Epithelial cell of proximal tubule (primary cell): ENCODE data around the gene LRRC43. TPM values are rescaled to one million over a fixed set of nuclear protein-coding genes. Genes with fewer than 3 reads are reported as not detected.
A peak's percentile ranks its signal among the peaks of the same experiment; 100 is the strongest.

Experiments used
- DNase-seq: peaks from one replicate; pipeline ENCODE4 v3.0.0-alpha.2; 2011; ENCODE audit warnings: low read depth
- H3K4me3 ChIP-seq: 2 replicates; pipeline ENCODE4 v1.5.1; 2011; ENCODE audit warnings: low read depth, mild to moderate bottlenecking, low read length
- total RNA-seq: library from RNA; depleted of rRNA; stranded (reverse); fragments of >200 nt; gene quantifications from 2 replicates; pipeline ENCODE4 v1.2.3, GENCODE V29; 2015
- TF ChIP-seq, protein P1 (sequence below): conservative IDR thresholded peaks from 2 replicates; pipeline ENCODE4 v1.5.1; 2012; ENCODE audit warnings: low read depth, mild to moderate bottlenecking, low read length

LRRC43 gene
- total RNA-seq, 1 donor from 2014 or later, result not detected

DNA sequence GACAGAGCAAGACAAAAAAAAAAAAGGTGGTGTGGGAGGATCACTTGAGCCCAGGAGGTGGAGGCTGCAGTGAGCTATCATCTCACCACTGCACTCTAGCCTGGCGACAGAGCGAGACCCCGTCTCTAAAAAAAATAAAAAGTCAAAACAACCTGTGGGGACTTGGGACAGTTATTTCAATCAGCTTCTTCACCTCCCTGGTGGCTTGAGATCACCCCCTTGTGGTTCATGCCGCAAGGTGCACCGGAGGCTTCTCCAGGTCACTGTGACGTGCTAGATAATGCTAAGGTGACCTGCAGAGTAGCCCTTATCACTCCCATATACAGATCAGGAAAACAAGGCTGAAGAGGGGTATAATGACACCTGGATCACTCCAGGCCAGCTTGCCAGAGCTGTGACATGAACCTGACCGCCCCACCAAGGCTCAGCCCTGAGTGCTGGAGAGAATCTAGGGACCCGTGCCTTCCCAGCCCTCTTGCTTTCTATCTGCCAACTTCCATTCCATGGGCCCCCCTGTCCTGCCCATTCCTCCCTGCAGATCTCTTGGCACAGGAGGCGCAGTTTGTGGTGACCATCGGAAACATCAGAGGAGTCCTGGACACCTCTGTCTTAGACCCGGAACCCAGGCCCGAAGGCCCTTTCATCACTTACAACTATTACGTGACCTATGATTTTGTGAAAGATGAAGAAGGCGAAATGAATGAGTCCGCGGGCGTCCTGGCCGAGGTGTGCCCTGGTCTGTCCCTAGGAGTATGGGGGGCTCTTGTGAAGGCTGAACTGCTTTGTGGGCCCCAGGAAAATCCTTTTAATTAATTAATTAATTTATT lies 8.1 kb downstream of the LRRC43 start:
- no peak overlapping the region for H3K4me3 ChIP-seq
- no peak for DNase-seq
- TF ChIP-seq, protein P1, sequence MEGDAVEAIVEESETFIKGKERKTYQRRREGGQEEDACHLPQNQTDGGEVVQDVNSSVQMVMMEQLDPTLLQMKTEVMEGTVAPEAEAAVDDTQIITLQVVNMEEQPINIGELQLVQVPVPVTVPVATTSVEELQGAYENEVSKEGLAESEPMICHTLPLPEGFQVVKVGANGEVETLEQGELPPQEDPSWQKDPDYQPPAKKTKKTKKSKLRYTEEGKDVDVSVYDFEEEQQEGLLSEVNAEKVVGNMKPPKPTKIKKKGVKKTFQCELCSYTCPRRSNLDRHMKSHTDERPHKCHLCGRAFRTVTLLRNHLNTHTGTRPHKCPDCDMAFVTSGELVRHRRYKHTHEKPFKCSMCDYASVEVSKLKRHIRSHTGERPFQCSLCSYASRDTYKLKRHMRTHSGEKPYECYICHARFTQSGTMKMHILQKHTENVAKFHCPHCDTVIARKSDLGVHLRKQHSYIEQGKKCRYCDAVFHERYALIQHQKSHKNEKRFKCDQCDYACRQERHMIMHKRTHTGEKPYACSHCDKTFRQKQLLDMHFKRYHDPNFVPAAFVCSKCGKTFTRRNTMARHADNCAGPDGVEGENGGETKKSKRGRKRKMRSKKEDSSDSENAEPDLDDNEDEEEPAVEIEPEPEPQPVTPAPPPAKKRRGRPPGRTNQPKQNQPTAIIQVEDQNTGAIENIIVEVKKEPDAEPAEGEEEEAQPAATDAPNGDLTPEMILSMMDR, result peak; percentile 95

DNA sequence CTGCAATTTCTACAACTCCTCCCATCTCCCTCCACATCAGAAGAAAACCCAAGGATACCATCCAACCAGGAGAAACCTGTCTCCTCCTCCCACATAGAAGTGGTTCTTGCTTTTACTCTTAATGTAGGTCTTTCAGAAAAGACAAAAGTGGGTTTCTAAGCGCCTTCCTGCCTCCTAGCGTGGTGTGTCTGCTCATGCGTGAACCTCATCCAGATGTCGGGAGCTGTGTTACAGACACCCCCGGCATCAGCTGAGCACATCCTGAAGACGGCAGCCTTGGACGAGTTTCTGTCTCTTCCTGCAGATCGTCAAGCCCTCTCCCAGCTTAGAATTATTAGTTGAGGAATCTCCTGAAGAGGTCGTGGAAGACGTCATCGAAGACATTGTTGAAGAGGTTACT lies 9.5 kb downstream of the LRRC43 start:
- no peak for DNase-seq
- H3K4me3 ChIP-seq, result no peak overlapping the region
- TF ChIP-seq, protein P1, result no peak

DNA sequence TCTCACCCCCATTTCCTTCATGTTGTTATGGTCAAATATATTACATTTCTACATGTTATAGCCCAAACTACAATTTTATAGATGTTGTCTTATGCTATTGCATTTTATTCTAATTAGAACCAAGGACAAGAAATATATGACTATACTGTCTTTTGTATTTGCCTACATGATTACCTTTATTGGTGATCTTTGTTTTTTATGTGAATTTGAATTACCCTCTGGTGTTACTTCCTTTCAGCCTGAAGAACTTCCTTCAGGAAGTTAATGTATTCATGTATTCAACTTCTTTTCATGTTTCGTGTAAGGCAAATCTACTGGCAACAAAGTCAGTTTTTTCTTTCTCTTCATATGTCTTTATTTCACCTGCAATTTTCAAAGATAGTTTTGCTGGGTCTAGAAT lies 11.9 kb downstream of the LRRC43 start:
- no peak for DNase-seq
- H3K4me3 ChIP-seq, result no peak overlapping the region
- TF ChIP-seq, protein P1, result no peak

DNA sequence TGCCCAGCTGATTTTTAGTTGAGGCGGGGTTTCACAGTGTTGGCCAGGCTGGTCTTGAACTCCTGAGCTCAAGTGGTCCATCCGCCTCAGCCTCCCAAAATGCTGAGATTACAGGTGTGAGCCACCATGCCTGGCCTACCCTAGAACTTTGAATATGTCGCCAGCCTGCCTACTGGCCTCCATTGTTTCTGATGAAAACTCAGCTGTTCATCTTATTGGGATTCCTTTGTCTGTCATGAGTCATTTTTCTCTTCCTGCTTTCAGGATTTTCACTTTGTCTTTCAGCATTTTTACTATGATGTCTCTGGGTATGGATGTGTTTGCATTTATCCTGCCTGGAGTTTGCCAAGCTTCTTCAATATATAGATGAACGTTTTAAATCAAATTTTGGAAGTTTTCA lies 12.5 kb downstream of the LRRC43 start:
- DNase-seq, result no peak
- TF ChIP-seq, protein P1, result no peak

DNA sequence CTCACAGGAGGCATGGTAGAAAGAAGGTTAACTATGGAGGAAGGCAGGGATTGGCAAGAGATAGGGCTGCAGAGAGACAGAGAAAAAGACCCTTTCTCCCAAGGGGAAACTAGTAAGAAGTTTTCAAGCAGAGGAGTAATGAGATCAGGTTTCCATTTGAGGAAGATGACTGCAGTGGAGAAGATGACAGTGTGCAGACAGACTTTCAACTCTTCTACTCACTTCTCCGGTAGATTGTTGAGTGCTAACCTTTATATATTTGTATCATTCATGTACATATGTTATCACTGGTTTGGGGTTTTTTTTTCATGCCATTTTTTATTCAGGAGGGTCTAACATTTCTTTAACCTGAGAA lies 14.7 kb downstream of the LRRC43 start:
- TF ChIP-seq, protein P1, result no peak
- H3K4me3 ChIP-seq, result no peak overlapping the region
- no peak for DNase-seq

More for the DNA sequence above, 12.5 kb downstream of the LRRC43 start:
- no peak overlapping the region for H3K4me3 ChIP-seq

DNA sequence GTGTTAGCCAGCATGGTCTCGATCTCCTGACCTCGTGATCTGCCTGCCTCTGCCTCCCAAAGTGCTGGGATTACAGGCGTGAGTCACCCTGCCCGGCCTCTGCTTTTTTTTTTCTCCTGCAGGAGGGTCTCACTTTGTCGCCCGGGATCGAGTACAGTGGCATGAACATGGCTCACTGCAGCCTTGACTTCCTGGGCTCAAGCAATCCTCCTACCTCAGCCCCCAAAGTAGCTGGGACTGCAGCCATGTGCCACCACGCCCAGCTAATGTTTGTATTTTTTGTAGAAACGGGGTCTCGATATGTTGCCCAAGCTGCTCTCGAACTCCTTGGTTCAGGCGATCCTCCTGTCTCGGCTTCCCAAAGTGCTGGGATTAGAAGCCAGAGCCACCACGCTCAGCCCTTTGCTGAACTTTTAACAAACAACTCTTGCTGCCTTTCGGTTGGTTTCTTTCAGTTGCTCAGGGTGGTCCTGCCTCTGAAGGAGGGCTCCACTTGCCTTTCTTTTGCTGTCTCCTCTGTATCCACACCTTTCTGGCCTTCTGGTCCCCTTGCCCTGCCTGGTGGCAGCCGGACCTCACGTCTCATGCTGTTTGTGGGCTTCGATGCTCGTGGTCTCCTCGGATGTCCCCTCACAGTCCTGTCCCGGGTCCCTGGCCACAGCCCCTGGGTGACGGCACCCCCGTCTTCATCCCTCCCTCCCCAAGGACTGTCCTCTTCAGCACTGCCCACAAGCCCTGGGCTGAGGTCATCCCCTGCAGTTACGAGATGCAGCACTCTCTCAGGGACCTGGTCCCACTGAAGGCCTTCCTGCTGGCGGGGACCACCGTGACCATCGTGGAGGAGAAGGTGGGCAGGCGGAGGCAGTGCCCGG lies 16.8 kb downstream of the LRRC43 start:
- no peak for DNase-seq
- H3K4me3 ChIP-seq, result no peak overlapping the region
- TF ChIP-seq, protein P1, result no peak
